Chondrocyte (in vitro differentiated cells): Measurements from ENCODE around the gene NDUFS6. TPM values are rescaled to one million over a fixed set of nuclear protein-coding genes. Genes with fewer than 3 reads are reported as not detected.

ENCODE experiments used
- DNase-seq: peaks from one replicate; pipeline ENCODE4 v3.0.0; 2021; ENCODE audit warnings: mixed read lengths, low spot score
- H3K27ac Mint-ChIP-seq: one replicate; pipeline ENCODE4 v1.8.0; 2021; ENCODE audit warnings: mild to moderate bottlenecking, moderate library complexity, mixed read lengths; ENCODE audit not compliant: unreplicated experiment
- H3K27me3 Mint-ChIP-seq: 2 replicates; pipeline ENCODE4 v1.8.0; 2021; ENCODE audit warnings: low read depth, mixed read lengths
- H3K36me3 Mint-ChIP-seq: 2 replicates; pipeline ENCODE4 v1.8.0; 2021; ENCODE audit warnings: low read depth, mixed read lengths
- H3K4me1 Mint-ChIP-seq: 2 replicates; pipeline ENCODE4 v1.8.0; 2021; ENCODE audit warnings: low read depth, mild to moderate bottlenecking, mixed read lengths
- H3K4me3 Mint-ChIP-seq: one replicate; pipeline ENCODE4 v1.8.0; 2021; ENCODE audit warnings: mild to moderate bottlenecking, moderate library complexity, mixed read lengths; ENCODE audit not compliant: unreplicated experiment
- H3K9me3 Mint-ChIP-seq: 2 replicates; pipeline ENCODE4 v1.8.0; 2021; ENCODE audit warnings: low read depth, mixed read lengths
- total RNA-seq: library from RNA; stranded (reverse); gene quantifications from 3 replicates; pipeline ENCODE4 v1.2.1, GENCODE V29; 2021
- TF ChIP-seq, protein P1 (sequence below): fragments of 200-600 bp; sonication (generic); IDR thresholded peaks from 2 replicates; pipeline ENCODE4 v1.5.0; 2021; ENCODE audit warnings: antibody characterized with exemption, mild to moderate bottlenecking, moderate library complexity

NDUFS6 gene
- total RNA-seq, 1 donor from 2014 or later = 25.7 TPM

DNA sequence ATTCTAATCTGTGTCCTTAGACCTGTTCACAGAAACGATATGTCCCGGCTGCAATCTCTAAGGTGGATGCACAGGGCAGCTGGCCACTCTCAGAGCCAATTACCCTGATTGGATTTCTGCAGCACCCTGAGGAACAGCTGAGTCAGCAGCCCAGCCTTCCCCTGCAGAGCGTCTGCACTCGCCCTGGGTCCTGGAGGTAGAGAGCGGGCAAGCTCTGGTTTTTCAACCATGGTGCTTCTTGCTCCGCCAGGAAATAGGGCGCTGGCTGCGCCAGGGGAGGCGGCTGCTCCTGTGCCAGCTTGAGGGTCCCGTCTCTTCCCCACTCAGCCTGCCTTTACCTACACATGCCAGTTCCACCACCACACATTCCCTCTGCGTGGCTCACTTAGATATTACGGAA is 19.2 kb downstream of the NDUFS6 start:
- H3K4me3 Mint-ChIP-seq = no peak overlapping the region
- H3K4me1 Mint-ChIP-seq = no peaks in the 10 kb centered on the region
- DNase-seq = peak; percentile 75
- H3K27me3 Mint-ChIP-seq = no peaks in the 10 kb centered on the region
- H3K27ac Mint-ChIP-seq = no peak overlapping the region
- TF ChIP-seq, protein P1, sequence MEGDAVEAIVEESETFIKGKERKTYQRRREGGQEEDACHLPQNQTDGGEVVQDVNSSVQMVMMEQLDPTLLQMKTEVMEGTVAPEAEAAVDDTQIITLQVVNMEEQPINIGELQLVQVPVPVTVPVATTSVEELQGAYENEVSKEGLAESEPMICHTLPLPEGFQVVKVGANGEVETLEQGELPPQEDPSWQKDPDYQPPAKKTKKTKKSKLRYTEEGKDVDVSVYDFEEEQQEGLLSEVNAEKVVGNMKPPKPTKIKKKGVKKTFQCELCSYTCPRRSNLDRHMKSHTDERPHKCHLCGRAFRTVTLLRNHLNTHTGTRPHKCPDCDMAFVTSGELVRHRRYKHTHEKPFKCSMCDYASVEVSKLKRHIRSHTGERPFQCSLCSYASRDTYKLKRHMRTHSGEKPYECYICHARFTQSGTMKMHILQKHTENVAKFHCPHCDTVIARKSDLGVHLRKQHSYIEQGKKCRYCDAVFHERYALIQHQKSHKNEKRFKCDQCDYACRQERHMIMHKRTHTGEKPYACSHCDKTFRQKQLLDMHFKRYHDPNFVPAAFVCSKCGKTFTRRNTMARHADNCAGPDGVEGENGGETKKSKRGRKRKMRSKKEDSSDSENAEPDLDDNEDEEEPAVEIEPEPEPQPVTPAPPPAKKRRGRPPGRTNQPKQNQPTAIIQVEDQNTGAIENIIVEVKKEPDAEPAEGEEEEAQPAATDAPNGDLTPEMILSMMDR = no peak
- peaks cover 8% of the 10 kb centered on the region for H3K9me3 Mint-ChIP-seq
- H3K36me3 Mint-ChIP-seq = peaks cover 51% of the 10 kb centered on the region

DNA sequence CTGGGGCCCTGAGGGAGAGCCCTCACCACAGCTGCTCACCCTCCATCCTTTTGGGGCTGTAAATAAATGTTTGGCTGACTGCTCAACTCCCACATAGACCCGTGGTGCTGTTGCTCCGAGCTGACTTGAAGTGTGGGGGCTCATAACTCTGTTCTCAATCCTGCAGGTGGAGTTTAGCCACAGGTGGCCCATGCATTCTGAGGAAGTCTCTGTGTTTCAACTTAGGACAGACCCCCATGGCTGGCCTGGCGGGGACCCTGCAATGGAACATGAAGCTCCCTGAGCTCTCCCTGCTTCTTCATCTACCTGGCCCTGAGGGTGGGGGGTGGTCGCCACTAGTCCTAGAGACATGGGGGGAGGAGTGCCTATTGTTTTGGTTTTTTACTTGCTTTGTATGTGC is 19.7 kb downstream of the NDUFS6 start:
- Mint-ChIP-seq H3K27me3 (no peaks in the 10 kb centered on the region), H3K36me3 (peaks cover 51% of the 10 kb centered on the region), H3K9me3 (peaks cover 8% of the 10 kb centered on the region), H3K4me3 (no peak overlapping the region), H3K27ac (no peak overlapping the region), H3K4me1 (no peaks in the 10 kb centered on the region)
- DNase-seq = peak; percentile 66
- TF ChIP-seq, protein P1 = no peak

DNA sequence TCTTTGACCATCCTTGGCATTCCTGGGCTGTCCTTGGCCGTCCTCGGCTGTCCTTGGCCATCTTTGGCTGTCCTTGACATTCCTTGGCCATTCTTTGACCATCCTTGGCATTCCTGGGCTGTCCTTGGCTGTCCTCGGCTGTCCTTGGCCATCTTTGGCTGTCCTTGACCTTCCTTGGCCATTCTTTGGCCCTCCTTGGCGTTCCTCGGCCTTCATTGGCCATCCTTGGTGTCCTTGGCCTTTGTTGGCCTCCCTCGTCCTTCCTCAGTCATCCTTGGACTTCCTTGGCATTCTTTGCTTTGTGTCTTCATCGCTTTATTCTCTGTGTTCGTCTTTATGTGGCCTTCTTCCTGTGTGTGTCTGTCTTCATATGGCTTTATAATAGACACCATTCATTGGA is 20.7 kb downstream of the NDUFS6 start:
- H3K4me1 Mint-ChIP-seq = no peaks in the 10 kb centered on the region
- H3K27me3 Mint-ChIP-seq = no peaks in the 10 kb centered on the region
- TF ChIP-seq, protein P1 = no peak
- no peak overlapping the region for H3K4me3 Mint-ChIP-seq
- H3K27ac Mint-ChIP-seq = no peak overlapping the region
- H3K9me3 Mint-ChIP-seq = peaks cover 8% of the 10 kb centered on the region
- DNase-seq = peak; percentile 44
- peaks cover 45% of the 10 kb centered on the region for H3K36me3 Mint-ChIP-seq

DNA sequence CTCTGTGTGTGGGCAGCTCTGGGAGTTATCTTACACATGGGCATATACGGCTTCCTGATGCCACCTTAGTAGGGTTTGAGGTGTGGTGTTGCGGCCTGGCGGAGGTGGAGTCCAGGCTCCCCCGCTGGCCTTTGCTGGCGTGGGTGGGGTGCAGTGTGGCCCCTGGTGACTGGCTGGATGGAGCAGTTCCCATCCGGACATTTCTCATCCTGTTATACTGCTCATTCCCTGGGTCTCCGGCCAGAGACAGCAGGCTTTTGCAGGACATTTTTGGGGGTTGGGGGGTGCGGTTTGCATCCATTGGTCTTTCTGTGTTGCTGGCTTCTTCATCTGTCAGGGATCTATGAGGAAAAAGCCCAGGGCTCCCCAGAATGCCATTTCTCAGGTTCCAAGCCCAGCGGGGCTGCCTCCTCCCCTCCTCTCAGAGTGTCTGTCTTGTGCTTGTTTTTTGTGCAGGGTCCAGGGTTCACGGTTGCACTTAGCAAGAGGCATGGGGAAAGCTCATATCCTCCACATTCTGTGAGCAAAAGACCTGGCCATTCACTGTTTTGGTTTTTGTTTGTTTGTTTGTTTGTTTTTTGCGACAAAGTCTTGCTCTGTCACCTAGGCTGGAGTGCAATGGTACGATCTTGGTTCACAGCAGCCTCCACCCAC is 22.3 kb downstream of the NDUFS6 start:
- Mint-ChIP-seq H3K4me3 (no peak overlapping the region), H3K27ac (no peak overlapping the region), H3K9me3 (peaks cover 8% of the 10 kb centered on the region), H3K27me3 (no peaks in the 10 kb centered on the region), H3K4me1 (no peaks in the 10 kb centered on the region), H3K36me3 (peaks cover 30% of the 10 kb centered on the region)
- TF ChIP-seq, protein P1 = no peak
- no peak for DNase-seq

DNA sequence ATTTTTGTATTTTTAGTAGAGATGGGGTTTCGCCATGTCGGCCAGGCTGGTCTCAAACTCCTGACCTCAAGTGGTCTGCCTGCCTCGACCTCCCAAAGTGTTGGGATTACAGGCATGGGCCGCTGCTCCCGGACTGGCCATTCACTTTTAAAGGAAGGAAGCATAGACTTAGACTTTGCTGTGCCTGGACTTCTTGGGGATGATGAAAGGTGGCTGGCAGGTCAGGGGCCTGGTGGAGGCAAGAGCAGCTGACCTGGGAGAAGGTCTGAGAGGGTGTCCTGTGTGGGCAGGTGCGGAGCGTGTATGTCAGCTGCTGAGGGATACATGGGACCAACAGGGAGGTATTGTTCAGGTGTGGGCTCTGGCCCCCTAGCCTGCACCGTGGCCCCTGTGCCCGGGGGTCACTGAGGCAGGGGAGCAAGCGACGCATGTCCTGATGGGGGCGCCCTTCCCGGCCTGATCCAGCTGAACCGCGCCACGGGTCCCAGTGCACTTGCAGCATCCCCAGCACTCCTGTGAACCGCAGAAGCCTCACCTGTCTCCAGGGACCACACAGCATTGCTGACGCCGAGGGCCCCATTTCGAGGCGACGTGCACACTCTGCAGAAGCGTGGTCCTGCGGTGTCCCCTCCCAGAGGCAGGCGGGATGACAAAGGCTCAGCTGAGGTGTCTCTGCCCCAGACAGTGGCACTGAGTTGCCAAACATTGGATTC is 23.1 kb downstream of the NDUFS6 start:
- TF ChIP-seq, protein P1 = no peak
- H3K4me1 Mint-ChIP-seq = no peaks in the 10 kb centered on the region
- H3K9me3 Mint-ChIP-seq = peaks cover 4% of the 10 kb centered on the region
- H3K27ac Mint-ChIP-seq = no peak overlapping the region
- no peak for DNase-seq
- H3K36me3 Mint-ChIP-seq = peaks cover 23% of the 10 kb centered on the region
- no peaks in the 10 kb centered on the region for H3K27me3 Mint-ChIP-seq
- H3K4me3 Mint-ChIP-seq = no peak overlapping the region
